ENCODE measurements around the gene CHRNA7.

CHRNA7 gene

GRCh38 chr15:32029409-32029861 is 880 bp upstream of the CHRNA7 start:
- peaks cover 0 to 19% (median 19%) of the 10 kb centered on the region in 5 donors for H3K4me1 ChIP-seq (ENCODE audit: control insufficient read depth in 5 of 5, insufficient read depth in 5 of 5, low read length in 5 of 5)
- no peak overlapping the region for H3K27ac ChIP-seq (ENCODE audit: low read depth, low read length)
- H3K27me3 ChIP-seq (ENCODE audit: control insufficient read depth in 5 of 5, insufficient read depth in 4 of 5, low read length in 5 of 5): peaks cover 0 to 27% (median 18%) of the 10 kb centered on the region in 5 donors
- H3K9ac ChIP-seq (ENCODE audit: low read length in 5 of 5): no peak overlapping the region
- peak overlapping the region; percentile 48 to 65 (median 60) for H3K4me3 ChIP-seq (ENCODE audit: low read depth in 1 of 5, low read length in 5 of 5)
- no peaks in the 10 kb centered on the region for H3K36me3 ChIP-seq (ENCODE audit: control insufficient read depth in 5 of 5, insufficient read depth in 5 of 5, low read length in 5 of 5)
- no peaks in the 10 kb centered on the region for H3K9me3 ChIP-seq (ENCODE audit: control insufficient read depth in 5 of 5, low read length in 5 of 5)

- H3K36me3 ChIP-seq (ENCODE audit: control insufficient read depth in 5 of 5, insufficient read depth in 5 of 5, low read length in 5 of 5): no peaks in the 10 kb centered on the region
- no peaks in the 10 kb centered on the region for H3K9me3 ChIP-seq (ENCODE audit: control insufficient read depth in 5 of 5, low read length in 5 of 5)
- H3K27ac ChIP-seq (ENCODE audit: low read depth, low read length): no peak overlapping the region
- no peak overlapping the region for H3K9ac ChIP-seq (ENCODE audit: low read length in 5 of 5)
- H3K4me3 ChIP-seq (ENCODE audit: low read depth in 1 of 5, low read length in 5 of 5): peak overlapping the region in 4 of 5 donors; percentile 59 to 69 (median 64)
- peaks cover 0 to 19% (median 19%) of the 10 kb centered on the region in 5 donors for H3K4me1 ChIP-seq (ENCODE audit: control insufficient read depth in 5 of 5, insufficient read depth in 5 of 5, low read length in 5 of 5)
- H3K27me3 ChIP-seq (ENCODE audit: control insufficient read depth in 5 of 5, insufficient read depth in 4 of 5, low read length in 5 of 5): peaks cover 0 to 27% (median 18%) of the 10 kb centered on the region in 5 donors
Measured at GRCh38 chr15:32030795-32031194, 480 bp downstream of the CHRNA7 start.

DNA sequence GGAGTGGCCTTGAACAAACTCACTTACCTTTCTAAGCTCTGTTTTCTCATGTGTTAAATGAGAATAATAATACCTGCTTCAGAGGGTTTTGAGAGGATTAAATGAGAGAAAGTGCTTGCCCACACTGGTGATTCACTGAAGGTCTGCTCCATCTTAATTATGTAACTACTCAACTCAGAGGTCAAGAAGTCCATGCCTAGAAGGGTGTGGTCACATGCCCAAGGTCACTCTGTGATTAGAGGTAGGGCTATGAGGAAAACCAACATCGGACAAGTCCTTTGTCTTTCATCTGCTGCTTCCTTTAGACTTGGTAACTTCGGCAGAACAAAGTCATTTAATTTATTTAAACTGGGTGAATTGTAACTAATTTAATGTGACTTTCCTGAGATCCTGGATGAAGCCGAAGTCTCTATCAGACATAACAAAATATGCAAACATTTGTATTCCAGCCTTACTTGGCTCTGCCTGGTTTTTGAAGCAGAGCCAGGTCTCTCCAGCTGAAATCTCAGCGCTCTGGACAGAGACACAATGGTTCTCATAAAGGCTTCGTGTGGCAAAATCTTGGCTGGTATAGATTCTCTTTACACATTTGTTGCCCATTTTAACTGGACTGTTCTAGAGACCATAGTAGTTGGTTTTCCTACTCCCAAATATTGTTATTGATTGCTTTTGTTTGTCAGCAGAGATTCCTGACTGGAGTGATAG is 3.0 kb downstream of the CHRNA7 start:
- Histone ChIP-seq H3K9ac (ENCODE audit: low read length in 5 of 5) (no peak overlapping the region), H3K9me3 (ENCODE audit: control insufficient read depth in 5 of 5, low read length in 5 of 5) (no peaks in the 10 kb centered on the region), H3K27ac (ENCODE audit: low read depth, low read length) (no peak overlapping the region), H3K36me3 (ENCODE audit: control insufficient read depth in 5 of 5, insufficient read depth in 5 of 5, low read length in 5 of 5) (no peaks in the 10 kb centered on the region), H3K27me3 (ENCODE audit: control insufficient read depth in 5 of 5, insufficient read depth in 4 of 5, low read length in 5 of 5) (peaks cover 0 to 26% (median 18%) of the 10 kb centered on the region in 5 donors), H3K4me3 (ENCODE audit: low read depth in 1 of 5, low read length in 5 of 5) (no peak overlapping the region), H3K4me1 (ENCODE audit: control insufficient read depth in 5 of 5, insufficient read depth in 5 of 5, low read length in 5 of 5) (peaks cover 0 to 19% (median 19%) of the 10 kb centered on the region in 5 donors)

DNA sequence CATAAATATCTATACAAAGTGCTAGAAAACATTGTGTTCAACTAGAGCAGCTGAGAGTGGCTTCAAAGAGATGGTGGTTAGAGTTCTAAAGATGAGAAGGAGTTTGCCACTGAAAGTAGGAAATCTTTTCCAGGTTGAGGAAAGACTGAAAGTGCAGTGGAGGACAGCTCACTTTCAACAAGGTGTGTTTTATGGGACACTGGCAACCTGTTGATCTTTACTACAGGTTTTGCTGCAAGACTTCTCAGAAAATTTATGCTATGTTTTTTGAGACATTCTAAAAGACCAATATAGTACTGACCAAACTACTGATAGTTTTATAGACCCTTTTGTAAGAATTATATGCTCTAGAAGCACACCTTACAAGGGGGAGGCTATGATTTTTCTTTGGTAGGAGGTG is 3.8 kb downstream of the CHRNA7 start:
- H3K4me1 ChIP-seq (ENCODE audit: control insufficient read depth in 5 of 5, insufficient read depth in 5 of 5, low read length in 5 of 5): peaks cover 0 to 19% (median 19%) of the 10 kb centered on the region in 5 donors
- peaks cover 0 to 18% (median 15%) of the 10 kb centered on the region in 5 donors for H3K27me3 ChIP-seq (ENCODE audit: control insufficient read depth in 5 of 5, insufficient read depth in 4 of 5, low read length in 5 of 5)
- no peaks in the 10 kb centered on the region for H3K36me3 ChIP-seq (ENCODE audit: control insufficient read depth in 5 of 5, insufficient read depth in 5 of 5, low read length in 5 of 5)

DNA sequence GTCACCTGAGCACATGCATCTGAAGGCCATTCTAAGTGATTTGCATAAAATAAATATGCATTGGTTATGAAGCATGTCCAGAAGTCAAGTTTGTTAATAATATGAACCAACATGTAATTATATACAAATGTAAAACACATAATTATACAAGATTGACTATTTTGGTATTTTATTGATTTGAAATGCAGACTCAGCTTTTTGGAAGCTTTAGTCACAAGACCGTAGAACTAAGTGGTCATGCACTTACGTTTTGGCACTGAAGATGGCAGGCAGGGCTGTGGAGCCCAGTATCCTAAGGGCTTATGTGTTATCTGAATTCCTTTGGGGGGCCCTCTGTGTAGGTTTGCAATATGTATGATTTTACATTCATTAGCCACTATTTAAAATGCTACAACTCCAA is 5.0 kb downstream of the CHRNA7 start:
- no peak overlapping the region for H3K9ac ChIP-seq (ENCODE audit: low read length in 5 of 5)
- H3K4me3 ChIP-seq (ENCODE audit: low read depth in 1 of 5, low read length in 5 of 5): no peak overlapping the region
- H3K9me3 ChIP-seq (ENCODE audit: control insufficient read depth in 5 of 5, low read length in 5 of 5): no peaks in the 10 kb centered on the region
- no peak overlapping the region for H3K27ac ChIP-seq (ENCODE audit: low read depth, low read length)
- H3K4me1 ChIP-seq (ENCODE audit: control insufficient read depth in 5 of 5, insufficient read depth in 5 of 5, low read length in 5 of 5): peaks cover 0 to 9% (median 9%) of the 10 kb centered on the region in 5 donors
- H3K36me3 ChIP-seq (ENCODE audit: control insufficient read depth in 5 of 5, insufficient read depth in 5 of 5, low read length in 5 of 5): no peaks in the 10 kb centered on the region
- peaks cover 0 to 16% (median 10%) of the 10 kb centered on the region in 5 donors for H3K27me3 ChIP-seq (ENCODE audit: control insufficient read depth in 5 of 5, insufficient read depth in 4 of 5, low read length in 5 of 5)

More for the DNA sequence above, 3.8 kb downstream of the CHRNA7 start:
- Histone ChIP-seq H3K9me3 (ENCODE audit: control insufficient read depth in 5 of 5, low read length in 5 of 5) (no peaks in the 10 kb centered on the region), H3K27ac (ENCODE audit: low read depth, low read length) (no peak overlapping the region), H3K4me3 (ENCODE audit: low read depth in 1 of 5, low read length in 5 of 5) (no peak overlapping the region), H3K9ac (ENCODE audit: low read length in 5 of 5) (no peak overlapping the region)

DNA sequence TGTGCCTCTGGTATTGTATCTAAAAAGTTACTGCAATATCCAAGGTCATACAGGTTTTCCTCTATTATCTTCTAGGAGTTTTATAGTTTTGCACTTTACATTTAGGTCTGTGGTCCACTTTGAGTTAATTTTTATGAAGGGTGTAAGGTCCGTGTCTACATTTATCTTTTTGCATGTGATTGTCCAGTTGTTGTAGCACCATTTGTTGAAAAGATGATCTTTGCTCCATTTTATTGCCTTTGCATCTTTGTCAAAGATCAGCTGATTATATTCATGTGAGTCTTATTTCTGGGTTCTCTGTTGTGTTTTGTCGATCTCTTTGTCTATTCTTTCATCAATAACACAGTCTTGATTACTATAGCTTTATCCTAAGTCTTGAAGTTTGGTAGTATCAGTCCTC is 6.7 kb downstream of the CHRNA7 start:
- Histone ChIP-seq H3K4me1 (ENCODE audit: control insufficient read depth in 5 of 5, insufficient read depth in 5 of 5, low read length in 5 of 5) (no peaks in the 10 kb centered on the region), H3K27me3 (ENCODE audit: control insufficient read depth in 5 of 5, insufficient read depth in 4 of 5, low read length in 5 of 5) (peaks cover 0 to 6% (median 3%) of the 10 kb centered on the region in 5 donors), H3K4me3 (ENCODE audit: low read depth in 1 of 5, low read length in 5 of 5) (no peak overlapping the region), H3K27ac (ENCODE audit: low read depth, low read length) (no peak overlapping the region), H3K36me3 (ENCODE audit: control insufficient read depth in 5 of 5, insufficient read depth in 5 of 5, low read length in 5 of 5) (no peaks in the 10 kb centered on the region), H3K9me3 (ENCODE audit: control insufficient read depth in 5 of 5, low read length in 5 of 5) (no peaks in the 10 kb centered on the region), H3K9ac (ENCODE audit: low read length in 5 of 5) (no peak overlapping the region)

DNA sequence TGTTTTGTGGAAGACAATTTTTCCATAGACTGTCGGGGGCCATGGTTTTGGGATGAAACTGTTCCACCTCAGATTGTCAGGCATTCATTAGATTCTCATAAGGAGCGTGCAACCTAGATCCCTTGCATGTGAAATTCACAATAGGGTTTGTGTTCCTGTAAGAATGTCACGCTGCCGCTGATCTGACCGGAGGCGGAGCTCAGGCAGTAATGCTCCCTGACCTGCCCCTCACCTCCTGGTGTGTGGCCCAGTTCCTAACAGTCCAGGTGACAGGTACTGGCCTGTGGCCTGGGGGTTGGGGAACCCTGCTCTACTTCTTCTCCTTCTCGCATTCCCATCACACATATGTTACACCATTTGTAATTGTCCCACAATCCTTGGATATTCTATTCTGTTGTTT is 11.0 kb downstream of the CHRNA7 start:
- Histone ChIP-seq H3K9ac (ENCODE audit: low read length in 5 of 5) (no peak overlapping the region), H3K4me1 (ENCODE audit: control insufficient read depth in 5 of 5, insufficient read depth in 5 of 5, low read length in 5 of 5) (peaks cover 0 to 7% (median 0%) of the 10 kb centered on the region in 5 donors), H3K4me3 (ENCODE audit: low read depth in 1 of 5, low read length in 5 of 5) (no peak overlapping the region), H3K27me3 (ENCODE audit: control insufficient read depth in 5 of 5, insufficient read depth in 4 of 5, low read length in 5 of 5) (no peaks in the 10 kb centered on the region), H3K36me3 (ENCODE audit: control insufficient read depth in 5 of 5, insufficient read depth in 5 of 5, low read length in 5 of 5) (no peaks in the 10 kb centered on the region), H3K27ac (ENCODE audit: low read depth, low read length) (no peak overlapping the region), H3K9me3 (ENCODE audit: control insufficient read depth in 5 of 5, low read length in 5 of 5) (no peaks in the 10 kb centered on the region)

GRCh38 chr15:32042269-32042972 is 12.1 kb downstream of the CHRNA7 start:
- no peak overlapping the region for H3K27ac ChIP-seq (ENCODE audit: low read depth, low read length)
- no peaks in the 10 kb centered on the region for H3K27me3 ChIP-seq (ENCODE audit: control insufficient read depth in 5 of 5, insufficient read depth in 4 of 5, low read length in 5 of 5)
- H3K4me3 ChIP-seq (ENCODE audit: low read depth in 1 of 5, low read length in 5 of 5): no peak overlapping the region
- H3K9ac ChIP-seq (ENCODE audit: low read length in 5 of 5): no peak overlapping the region
- peaks cover 0 to 7% (median 0%) of the 10 kb centered on the region in 5 donors for H3K4me1 ChIP-seq (ENCODE audit: control insufficient read depth in 5 of 5, insufficient read depth in 5 of 5, low read length in 5 of 5)
- no peaks in the 10 kb centered on the region for H3K36me3 ChIP-seq (ENCODE audit: control insufficient read depth in 5 of 5, insufficient read depth in 5 of 5, low read length in 5 of 5)
- no peaks in the 10 kb centered on the region for H3K9me3 ChIP-seq (ENCODE audit: control insufficient read depth in 5 of 5, low read length in 5 of 5)

DNA sequence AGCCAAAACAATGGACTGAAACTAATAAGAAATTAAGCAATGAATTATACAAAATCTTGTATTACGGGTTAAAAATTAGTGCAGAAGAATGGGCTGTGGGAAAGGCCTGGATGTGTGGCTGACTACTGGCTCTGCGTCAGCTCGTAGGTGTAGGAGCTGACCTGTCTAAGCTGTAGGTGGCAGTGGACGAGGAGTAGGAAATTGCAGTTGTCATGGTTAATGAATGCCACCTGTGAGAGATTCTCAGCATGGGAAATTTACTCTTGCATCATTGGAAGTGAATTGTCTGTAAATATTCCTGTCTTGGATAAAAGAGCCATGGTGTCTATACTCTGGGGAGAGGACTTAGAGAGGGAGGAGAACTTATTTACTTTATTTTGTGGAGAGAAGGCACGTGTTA is 23.4 kb downstream of the CHRNA7 start:
- H3K27ac ChIP-seq (ENCODE audit: low read depth, low read length): no peak overlapping the region
- H3K36me3 ChIP-seq (ENCODE audit: control insufficient read depth in 5 of 5, insufficient read depth in 5 of 5, low read length in 5 of 5): no peaks in the 10 kb centered on the region
- H3K4me1 ChIP-seq (ENCODE audit: control insufficient read depth in 5 of 5, insufficient read depth in 5 of 5, low read length in 5 of 5): peaks cover 0 to 10% (median 0%) of the 10 kb centered on the region in 5 donors
- H3K27me3 ChIP-seq (ENCODE audit: control insufficient read depth in 5 of 5, insufficient read depth in 4 of 5, low read length in 5 of 5): no peaks in the 10 kb centered on the region
- no peak overlapping the region for H3K9ac ChIP-seq (ENCODE audit: low read length in 5 of 5)
- no peak overlapping the region for H3K4me3 ChIP-seq (ENCODE audit: low read depth in 1 of 5, low read length in 5 of 5)
- no peaks in the 10 kb centered on the region for H3K9me3 ChIP-seq (ENCODE audit: control insufficient read depth in 5 of 5, low read length in 5 of 5)

- H3K27ac ChIP-seq (ENCODE audit: low read depth, low read length): no peak overlapping the region
- no peak overlapping the region for H3K9ac ChIP-seq (ENCODE audit: low read length in 5 of 5)
- H3K27me3 ChIP-seq (ENCODE audit: control insufficient read depth in 5 of 5, insufficient read depth in 4 of 5, low read length in 5 of 5): peaks cover 0 to 4% (median 0%) of the 10 kb centered on the region in 5 donors
- no peak overlapping the region for H3K4me3 ChIP-seq (ENCODE audit: low read depth in 1 of 5, low read length in 5 of 5)
- no peaks in the 10 kb centered on the region for H3K9me3 ChIP-seq (ENCODE audit: control insufficient read depth in 5 of 5, low read length in 5 of 5)
- peaks cover 0 to 12% (median 0%) of the 10 kb centered on the region in 5 donors for H3K4me1 ChIP-seq (ENCODE audit: control insufficient read depth in 5 of 5, insufficient read depth in 5 of 5, low read length in 5 of 5)
- no peaks in the 10 kb centered on the region for H3K36me3 ChIP-seq (ENCODE audit: control insufficient read depth in 5 of 5, insufficient read depth in 5 of 5, low read length in 5 of 5)
Measured at GRCh38 chr15:32057876-32058425, 27.6 kb downstream of the CHRNA7 start.
